Right renal cortex interstitium (tissue), 3 donors: ENCODE measurements around the gene TYMS. TPM values are rescaled to one million over a fixed set of nuclear protein-coding genes. Genes with fewer than 3 reads are reported as not detected.
"Not testable (repeated sequence)": the region's sequence is repeated elsewhere in the genome, so short reads cannot be mapped to it uniquely, and the experiment has no call there.

Source experiments
- DNase-seq, 3 donors: peaks; one replicate each; pipeline ENCODE4 v3.0.0-alpha.2; 2013; ENCODE audit warnings: low read depth in 3 of 3, low spot score in 2 of 3
- polyA plus RNA-seq, 3 donors: library from polyadenylated mRNA; unstranded; fragments of 120-200 nt; gene quantifications; one replicate each; pipeline ENCODE4 v1.2.1, GENCODE V29; 2013; ENCODE audit not compliant: insufficient read length in 3 of 3

The TYMS gene
- polyA plus RNA-seq, 3 donors, result 114 to 136 (median 119) TPM

DNA sequence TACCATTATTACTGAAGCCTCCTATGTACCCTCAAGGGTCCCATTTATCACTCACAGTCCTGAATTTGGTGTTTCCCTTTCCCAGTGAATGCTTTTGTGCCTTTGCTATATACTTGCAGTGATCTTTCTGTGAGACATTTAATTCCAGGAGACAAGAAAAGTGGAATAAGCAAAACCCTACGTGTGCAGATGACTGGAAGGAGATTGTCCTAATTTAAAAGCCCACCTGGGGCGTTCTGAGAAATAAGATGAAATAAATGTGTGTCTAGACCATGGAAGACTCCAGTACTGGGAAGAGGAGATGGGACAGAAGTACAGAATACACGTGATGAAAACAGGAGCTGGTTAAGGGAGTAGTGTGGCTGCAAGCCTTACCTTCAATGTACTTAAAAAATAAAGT lies 19.3 kb downstream of the TYMS start:
- no peak for DNase-seq

DNA sequence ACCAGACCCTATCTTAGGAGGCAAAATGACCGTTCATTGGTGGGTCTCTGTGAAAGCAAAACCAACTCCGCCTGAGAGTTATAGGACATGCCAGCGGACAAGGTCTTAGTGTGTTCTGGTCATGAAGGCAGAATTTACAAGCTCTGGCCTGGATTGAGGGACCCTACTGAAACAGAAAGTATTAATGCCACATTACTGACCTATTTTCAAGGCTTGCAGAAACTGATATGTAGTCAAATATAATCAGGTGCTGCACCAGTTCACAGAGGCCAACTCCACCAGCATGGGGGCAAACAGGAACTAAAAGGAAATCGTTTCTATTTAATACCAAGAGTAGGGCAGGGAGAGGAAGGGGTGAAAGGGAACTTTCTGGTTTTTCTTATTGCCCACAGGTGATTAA lies 19.7 kb downstream of the TYMS start:
- DNase-seq, result no peak

DNA sequence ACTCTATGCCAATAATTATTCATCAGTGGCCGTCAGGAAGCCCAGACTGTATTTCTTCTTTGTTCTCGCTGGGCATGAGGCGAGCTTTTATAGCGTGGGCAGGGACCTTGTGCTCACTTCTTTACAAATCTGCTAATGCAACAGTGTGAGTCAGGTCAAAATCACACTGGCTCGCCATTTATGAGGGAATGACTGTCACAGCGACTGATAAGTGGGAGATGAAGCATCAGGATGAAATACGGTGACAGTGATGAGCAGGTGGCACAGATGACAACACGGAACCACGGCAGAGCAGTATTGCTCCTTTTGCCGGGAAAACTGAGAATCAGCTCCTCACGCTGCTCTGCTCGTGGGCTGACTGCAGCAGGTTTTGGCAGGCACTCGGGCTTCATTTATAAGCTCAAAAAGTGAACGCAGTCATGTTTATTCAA lies 20.5 kb downstream of the TYMS start:
- no peak for DNase-seq

DNA sequence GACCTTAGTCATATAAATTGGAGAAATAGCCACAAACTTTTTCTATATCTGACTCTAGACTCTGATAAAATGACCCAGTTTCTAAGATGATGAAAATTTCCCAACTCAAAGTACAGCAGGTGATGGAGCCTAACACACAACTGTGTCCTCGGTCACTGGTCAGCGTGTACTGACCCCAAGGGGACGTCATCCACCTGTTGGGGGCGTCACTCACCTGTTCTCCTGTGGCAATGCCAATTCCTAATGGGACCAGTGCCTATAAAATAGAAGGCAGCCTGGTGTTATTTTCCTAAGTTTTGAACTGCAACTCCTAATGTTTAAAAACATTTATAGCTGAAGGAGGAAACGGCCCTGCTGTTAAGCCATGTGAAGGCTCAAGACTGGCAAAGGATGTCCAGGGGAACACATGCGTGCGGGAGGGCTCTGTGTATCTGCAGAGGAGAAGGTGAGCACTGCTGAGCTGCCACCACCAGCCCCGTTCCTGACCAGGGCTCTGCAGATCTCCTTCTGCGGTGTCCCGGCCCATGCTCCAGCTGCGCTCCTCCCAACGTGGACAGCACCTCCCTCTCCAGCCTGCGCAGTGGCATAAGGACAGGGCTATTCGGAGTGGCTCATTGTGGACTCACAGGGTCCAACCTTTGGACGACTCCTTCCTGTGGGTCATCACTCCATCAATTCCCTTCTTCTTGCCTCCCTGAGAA lies 21.2 kb downstream of the TYMS start:
- DNase-seq, result no peak

DNA sequence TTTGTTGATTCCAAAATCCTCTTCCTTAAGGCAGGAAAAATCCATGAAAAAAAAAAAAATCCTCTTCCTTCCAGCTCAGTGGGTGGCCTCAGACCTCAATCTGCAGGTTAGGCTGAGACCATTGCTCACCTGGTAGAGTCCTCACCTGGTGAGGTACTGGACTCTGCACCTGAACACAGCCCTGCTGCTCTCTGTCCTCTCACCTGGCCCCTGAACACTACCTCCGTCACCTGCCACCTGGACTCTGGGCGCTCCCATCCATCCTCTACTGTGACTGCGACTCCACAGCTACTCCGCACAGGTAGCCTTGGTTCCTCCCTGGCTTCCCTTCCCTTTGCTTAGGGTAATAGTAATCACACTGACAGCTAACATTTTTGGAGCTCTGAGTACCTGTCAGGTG lies 22.1 kb downstream of the TYMS start:
- no peak for DNase-seq

DNA sequence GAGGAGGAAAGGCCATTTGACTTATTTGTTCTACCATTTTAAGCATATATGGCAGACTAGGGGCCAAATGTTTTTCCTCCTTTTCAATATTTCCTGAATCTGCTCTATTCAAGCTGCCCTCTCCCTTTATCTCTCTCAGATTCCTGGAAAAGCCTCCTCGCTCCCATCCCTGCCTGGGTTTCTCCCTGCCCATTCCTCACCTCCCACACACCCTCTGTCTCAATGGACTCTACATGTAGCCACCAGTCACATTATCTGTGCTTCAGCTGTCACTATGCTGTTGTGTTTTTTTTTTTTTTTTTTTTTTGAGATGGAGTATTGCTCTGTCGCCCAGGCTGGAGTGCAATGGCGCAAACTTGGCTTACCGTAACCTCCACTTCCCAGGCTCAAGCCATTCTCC lies 22.9 kb downstream of the TYMS start:
- DNase-seq, result no peak

DNA sequence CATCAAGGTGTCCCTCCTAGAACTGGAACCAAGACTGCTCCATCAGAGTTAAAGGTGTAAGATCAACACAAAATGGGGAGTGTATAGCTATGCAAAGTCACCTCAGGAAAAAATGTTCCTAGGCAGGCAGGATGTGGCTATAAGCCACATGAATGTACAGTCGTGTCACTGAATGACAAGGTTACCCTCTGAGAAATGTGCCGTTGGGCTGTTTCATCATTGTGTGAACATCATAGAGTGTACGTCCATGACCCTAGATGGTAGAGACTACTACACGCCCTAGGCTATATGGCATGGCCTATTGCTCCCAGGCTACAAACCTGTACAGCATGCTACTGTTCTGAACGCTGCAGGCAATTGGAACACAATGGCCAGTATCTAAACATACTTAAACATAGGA lies 24.5 kb downstream of the TYMS start:
- DNase-seq, result no peak

DNA sequence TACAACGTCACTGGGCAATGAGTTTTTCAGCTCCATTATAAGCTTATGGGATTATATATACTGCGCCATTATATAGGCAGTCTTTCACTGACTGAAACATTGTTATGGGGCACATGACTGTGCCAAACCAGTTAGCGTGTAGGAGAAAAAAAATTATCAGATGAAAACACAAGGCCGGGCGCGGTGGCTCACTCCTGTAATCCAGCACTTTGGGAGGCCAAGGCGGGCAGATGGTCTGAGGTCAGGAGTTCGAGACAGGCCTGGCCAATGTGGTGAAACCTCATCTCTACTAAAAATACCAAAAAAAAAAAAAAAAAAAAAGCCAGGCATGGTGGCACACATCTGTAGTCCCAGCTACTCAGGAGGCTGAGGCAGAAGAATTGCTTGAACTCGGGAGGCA lies 25.0 kb downstream of the TYMS start:
- DNase-seq, result not testable (repeated sequence)

DNA sequence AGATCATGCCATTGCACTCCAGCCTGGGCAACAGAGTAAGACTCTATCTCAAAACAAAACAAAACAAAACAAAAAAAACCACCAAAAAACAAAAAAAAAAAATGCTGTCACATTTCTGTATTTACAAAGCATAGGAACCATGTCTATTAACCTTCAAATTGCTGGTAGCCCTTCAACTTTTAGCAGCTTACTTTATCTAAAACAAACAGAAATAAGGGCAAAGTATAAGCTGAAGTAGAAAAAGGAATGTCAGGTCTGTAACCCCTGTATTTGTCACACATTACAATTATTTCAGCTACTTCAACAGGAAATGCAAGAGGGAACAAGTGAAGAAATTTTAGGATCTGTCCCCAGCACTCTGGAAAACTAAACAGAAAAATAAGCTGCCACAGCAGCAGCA lies 25.4 kb downstream of the TYMS start:
- no peak for DNase-seq

DNA sequence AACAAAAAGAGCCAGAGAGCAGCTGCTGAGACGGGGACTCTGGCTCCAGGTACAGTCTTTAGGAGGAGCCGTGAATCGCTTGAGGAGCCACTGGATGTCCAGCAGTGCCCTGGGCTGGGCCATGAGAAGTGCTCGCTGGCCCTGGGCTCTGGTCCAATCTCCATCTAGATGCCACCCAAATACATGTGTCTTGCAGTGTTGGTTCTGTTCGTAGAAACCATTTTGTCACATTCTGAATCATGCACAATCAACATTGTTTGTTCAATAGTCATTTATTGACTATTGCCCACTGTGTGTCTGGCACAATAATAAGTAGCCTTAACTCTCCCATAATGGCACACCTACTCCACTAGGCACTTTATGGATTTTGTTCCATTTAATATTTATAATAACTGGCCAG lies 26.1 kb downstream of the TYMS start:
- no peak for DNase-seq

DNA sequence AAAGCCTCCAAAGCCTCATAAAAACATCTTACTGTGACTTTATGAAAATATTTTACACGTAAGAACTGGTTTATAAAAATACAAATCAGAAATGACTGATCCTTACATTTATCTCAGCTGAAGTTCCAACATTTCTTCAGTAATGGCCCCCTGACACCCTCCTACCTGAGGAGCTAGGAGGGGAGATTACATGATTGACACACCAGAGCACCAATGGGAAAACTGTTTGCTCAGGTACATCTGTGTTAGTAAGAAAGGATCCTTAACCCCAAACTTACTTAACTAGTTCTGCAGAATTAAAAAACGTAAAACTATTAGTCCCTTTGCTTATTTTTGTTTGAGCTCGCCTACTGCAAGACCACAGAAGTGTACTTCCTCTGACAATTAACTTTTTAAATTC lies 28.0 kb downstream of the TYMS start:
- no peak for DNase-seq

DNA sequence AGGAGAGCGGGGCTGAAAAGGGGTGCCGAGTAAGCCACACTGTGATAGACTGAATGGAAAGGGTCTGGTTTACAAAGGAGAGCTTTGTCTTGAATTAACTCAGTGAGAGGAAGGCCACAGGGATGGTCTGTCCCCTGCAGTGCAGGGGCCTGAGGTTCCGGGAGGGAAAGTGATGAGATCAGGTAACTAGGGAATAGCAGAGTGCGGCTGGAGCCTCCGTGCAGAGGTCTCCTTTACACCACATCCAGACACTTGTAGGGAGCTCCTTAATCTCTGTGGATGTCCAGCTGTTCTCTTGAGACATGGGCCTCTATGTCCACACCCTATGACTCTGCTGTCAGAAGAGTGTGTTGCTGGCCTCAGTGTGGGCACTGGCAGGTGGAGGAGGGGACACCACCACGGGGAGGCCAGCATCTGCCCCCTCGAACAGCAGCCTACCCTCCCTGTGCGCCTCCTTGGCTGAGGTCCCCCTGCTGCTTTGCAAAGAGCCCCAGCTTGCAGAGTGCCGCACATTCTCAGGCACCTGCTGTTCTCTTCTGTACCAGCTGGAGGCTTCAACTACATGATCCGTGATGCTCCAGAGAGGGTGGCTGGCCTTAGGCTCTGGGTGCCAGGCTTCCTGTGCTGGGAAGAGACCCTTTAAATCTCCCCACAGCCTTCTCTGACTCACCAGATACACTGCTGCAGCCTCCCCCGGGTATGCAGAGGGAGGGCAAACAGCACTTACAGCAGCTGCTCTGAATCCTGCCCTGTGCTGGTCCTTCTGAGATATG lies 29.1 kb downstream of the TYMS start:
- no peak for DNase-seq

DNA sequence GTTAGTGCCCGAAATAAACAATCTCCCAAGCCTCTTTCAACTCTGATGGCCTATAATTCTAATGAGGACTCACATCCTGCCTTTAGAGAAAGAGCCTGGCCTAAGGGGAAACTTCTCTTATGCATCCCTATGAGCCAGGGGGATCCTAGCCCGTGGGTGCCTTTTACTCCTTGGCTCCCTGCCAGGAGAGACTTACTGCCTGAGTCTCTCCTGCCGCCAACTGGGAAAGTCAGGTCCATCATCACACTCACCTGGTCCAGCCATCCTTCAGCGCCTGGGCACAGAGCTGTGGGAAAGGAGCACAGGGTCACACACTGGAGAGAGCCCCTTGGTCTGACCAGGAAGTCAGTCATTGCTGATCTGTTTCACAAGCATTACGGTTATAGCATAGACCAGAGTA lies 30.9 kb downstream of the TYMS start:
- no peak for DNase-seq

DNA sequence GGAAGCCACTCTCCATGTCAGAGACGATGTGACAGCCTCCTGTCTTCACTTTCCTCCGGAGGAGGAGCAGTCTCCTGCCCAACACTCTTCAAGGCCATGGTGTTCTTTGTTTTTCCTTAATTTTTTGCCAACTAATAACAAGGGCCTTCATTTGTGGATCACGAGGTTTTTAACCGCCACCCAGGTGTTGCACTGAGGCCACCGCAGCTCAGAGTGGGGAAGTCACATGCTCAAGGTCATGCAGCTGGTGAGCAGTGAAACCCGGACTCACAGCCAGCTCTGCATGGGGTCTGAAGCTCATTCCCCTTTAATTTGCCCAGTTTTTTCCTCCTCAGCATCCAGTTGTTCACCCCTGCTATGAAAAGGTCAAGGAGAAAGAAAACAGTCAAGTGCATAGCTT lies 35.4 kb downstream of the TYMS start:
- DNase-seq, result no peak

DNA sequence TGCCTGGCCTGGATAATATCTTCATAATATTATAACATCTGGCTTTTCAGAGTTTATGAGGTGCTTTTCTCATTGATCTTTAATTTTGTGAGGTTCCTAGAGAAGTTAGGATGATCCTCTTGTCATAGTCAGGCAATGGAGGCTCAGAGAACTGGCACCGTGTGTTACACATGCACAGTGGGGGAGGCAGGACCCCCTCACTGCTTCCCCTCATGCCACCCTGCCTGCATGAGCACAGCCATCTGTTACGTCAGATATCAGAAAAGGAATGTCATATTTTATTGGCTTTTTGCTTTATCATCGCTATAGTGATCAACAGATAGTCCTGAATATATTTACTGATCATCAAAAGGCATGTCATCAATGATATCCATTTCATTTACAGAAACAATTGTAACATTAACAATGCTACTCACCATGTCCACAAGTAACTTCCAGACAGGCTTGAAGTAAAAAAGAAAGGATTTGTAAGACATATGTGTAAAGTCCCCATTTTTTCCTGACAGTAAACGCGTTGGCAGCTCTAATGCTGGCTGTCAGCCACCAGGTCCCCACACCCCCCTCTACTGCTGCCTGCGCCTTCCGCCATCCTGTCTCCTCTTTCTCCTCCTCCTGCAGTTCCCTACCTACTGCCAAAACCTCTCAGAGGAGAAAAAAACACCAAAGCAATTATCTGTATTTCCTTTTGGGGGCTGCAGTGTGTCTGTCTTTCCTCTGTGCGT lies 36.2 kb downstream of the TYMS start:
- no peak for DNase-seq

DNA sequence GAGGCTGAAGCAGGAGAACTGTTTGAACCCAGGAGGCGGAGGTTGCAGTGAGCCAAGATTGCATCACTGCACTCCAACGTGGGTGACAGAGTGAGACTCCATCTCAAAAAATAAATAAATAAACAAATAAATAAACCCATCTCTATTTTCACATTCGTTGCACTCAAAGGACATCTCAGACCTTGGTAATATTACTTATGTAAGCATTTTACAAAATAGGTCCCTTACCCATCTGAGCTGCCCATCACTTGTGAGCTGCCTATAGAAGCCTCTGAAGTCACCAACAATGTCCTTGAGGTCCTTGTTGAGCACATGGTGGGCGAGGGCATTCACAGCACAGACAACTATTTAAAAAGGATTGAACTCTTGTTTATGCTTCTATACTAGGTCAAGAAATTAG lies 39.6 kb downstream of the TYMS start:
- no peak for DNase-seq

DNA sequence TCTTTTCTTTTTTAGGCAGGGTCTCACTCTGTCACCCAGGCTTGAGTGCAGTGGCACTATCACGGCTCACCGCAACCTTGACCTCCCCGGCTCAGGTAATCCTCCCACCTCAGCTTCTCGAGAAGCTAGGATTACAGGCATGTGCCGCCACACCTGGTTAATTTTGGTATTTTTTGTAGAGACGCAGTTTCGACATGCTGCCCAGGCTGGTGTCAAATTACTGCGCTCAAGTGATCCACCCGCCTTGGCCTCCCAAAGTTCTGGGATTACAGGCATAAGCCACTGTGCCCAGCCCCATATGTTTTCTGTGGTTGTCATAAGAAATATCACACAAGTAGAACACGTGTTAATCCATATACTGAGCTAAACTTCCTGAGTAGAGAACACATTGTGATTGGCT lies 40.3 kb downstream of the TYMS start:
- peak in 1 of 3 donors; percentile 21 for DNase-seq

DNA sequence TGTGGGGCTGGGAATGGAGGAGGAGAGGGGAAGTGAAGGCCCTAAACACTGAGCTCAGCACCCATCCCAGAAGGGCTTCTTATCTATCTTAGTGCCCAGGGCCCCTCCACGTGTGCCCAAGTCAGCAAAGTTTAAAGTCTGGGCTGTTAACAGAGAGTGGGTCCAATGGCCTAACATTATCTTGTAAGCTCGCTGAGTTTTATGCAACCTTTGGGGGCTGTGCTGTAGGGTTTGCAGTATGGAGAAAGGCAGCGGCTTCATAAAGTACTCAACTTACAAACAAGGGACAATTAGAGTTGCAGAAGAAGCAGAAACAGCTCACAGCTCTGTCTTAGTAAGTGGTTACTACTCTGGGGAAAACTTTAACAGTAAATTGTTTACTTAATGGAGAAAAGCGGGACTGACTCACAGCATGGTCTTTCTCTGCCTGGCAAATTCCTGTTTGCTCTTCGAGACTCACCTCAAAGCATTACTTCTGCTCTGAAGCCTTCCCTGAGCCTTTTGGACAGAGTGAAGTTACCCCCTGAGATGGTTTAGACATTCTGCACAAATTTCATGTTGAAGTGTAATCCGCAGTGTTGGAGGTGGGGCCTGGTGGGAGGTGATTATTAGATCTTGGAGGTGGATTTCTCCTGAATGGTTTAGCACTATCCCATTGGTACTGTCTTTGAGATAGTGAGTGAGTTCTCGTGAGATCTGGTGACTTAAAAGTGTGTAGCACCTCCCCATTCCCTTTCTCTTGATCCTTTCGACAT lies 45.9 kb downstream of the TYMS start:
- DNase-seq, result no peak

DNA sequence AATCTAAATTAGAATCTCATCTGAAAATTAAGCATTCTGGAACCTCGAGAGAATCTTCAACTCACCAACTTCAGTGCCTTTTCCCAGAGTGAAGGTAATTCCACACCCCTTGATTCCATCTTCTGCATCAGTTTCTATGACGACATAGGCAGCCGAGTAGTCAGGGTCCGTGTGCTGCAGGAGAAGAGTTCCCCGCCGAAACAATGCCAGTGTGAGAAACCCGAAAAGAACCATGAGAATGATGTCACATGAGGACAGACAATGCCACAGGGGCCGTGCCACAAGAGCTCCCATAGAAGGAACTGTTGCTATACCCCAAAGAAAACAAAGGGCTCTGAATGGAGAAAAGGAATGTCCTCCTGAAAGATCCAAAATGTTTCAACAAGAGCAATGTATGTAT lies 49.0 kb downstream of the TYMS start:
- DNase-seq, result no peak

DNA sequence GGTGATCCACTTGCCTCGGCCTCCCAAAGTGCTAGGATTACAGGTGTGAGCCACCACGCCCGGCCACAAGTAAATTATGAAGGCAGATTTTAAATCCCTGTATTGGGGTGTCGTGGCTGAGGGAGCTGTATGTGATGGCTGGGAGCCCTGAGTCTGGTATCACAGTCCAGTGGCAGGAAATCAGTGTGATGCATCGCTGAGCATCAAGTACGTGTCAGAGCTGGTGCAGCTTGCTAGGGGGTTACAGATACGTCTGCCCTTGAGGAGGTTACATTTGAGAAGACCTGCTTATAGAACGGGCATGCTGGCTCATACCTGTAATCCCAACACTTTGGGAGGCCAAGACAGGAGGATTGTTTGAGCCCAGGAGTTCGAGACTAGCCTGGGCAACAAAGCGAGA lies 50.6 kb downstream of the TYMS start:
- DNase-seq, result no peak

DNA sequence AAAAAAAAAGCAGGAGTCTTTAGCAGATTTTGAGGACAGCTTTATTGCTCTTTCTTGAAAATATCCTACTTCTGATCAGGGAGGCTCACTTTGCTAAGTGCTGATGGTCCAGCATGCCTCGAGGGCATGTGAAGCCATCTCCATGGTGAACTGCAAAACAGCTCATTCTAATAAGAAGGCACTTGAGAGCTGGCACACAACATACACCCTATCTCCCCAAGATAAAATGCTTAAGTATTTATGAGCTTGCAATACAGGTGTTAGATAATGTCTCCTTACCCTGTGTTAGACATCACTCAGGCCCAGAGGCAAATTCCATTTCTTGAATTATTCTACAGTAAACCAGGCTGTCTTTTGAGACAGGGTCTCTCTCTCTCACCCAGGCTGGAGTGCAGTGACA lies 52.3 kb downstream of the TYMS start:
- no peak for DNase-seq
